ENCODE results near the gene CORO1C. TPM values are rescaled to one million over a fixed set of nuclear protein-coding genes. Genes with fewer than 3 reads are reported as not detected.

Gene CORO1C
- total RNA-seq, 1 experiment from 2014 or later, result 14.9 TPM

GRCh38 chr12:108731866-108732461 is 646 bp upstream of the CORO1C start:
- H3K4me1 ChIP-seq (ENCODE audit: low read length), result peaks cover 30% of the 10 kb centered on the region

GRCh38 chr12:108730365-108731104 is 783 bp downstream of the CORO1C start:
- DNase-seq, result peak; percentile 70
- H3K4me1 ChIP-seq (ENCODE audit: low read length), result peaks cover 30% of the 10 kb centered on the region
- no peak overlapping the region for H3K27ac ChIP-seq (ENCODE audit: low read length)

More at GRCh38 chr12:108731866-108732461, 646 bp upstream of the CORO1C start:
- H3K27ac ChIP-seq (ENCODE audit: low read length), result no peak overlapping the region
- H3K9ac ChIP-seq (ENCODE audit: low read length), result peak overlapping the region; percentile 70
- peak overlapping the region; percentile 83 for H3K4me3 ChIP-seq (ENCODE audit: low read length)
- H3K9me2 ChIP-seq (replicated peaks; ENCODE audit: insufficient read depth, low read length), result no peaks in the 10 kb centered on the region
- H4K20me1 ChIP-seq (ENCODE audit: insufficient read depth, low read depth, low read length), result peaks cover 4% of the 10 kb centered on the region; the same call in 1 of the 2 replicates
- 0 out of 2 replicates have a peak, but pooled peaks cover 4% of the 10 kb centered on the region for H3K27me3 ChIP-seq (ENCODE audit: low read length)
- H3K4me2 ChIP-seq (ENCODE audit: low read depth, low read length, poor library complexity, severe bottlenecking), result peak overlapping the region; percentile 96
- H3K36me3 ChIP-seq (ENCODE audit: insufficient read depth, low read length), result no peaks in the 10 kb centered on the region
- DNase-seq, result peak; percentile 94
- H3K9me3 ChIP-seq (ENCODE audit: low read length), result no peaks in the 10 kb centered on the region
- H2AFZ ChIP-seq (ENCODE audit: low read length), result peak overlapping the region; percentile 98
- no peaks in the 10 kb centered on the region for H3K79me2 ChIP-seq (ENCODE audit: low read length)

GRCh38 chr12:108729612-108730364 is 1.5 kb downstream of the CORO1C start:
- no peak for DNase-seq
- Histone ChIP-seq H4K20me1 (ENCODE audit: insufficient read depth, low read depth, low read length) (peaks cover 4% of the 10 kb centered on the region; the same call in 1 of the 2 replicates), H3K27me3 (ENCODE audit: low read length) (0 out of 2 replicates have a peak, but pooled peaks cover 4% of the 10 kb centered on the region), H3K4me3 (ENCODE audit: low read length) (peak overlapping the region; percentile 83), H3K27ac (ENCODE audit: low read length) (no peak overlapping the region), H3K4me1 (ENCODE audit: low read length) (peaks cover 30% of the 10 kb centered on the region), H3K79me2 (ENCODE audit: low read length) (no peaks in the 10 kb centered on the region), H3K9me3 (ENCODE audit: low read length) (no peaks in the 10 kb centered on the region), H3K9me2 (replicated peaks; ENCODE audit: insufficient read depth, low read length) (no peaks in the 10 kb centered on the region), H2AFZ (ENCODE audit: low read length) (0 out of 2 replicates have a peak overlapping the region, but pooled peaks have one; percentile 67), H3K4me2 (ENCODE audit: low read depth, low read length, poor library complexity, severe bottlenecking) (peak overlapping the region; percentile 96), H3K9ac (ENCODE audit: low read length) (peak overlapping the region; percentile 78), H3K36me3 (ENCODE audit: insufficient read depth, low read length) (no peaks in the 10 kb centered on the region)

More at GRCh38 chr12:108730365-108731104, 783 bp downstream of the CORO1C start:
- Histone ChIP-seq H3K4me2 (ENCODE audit: low read depth, low read length, poor library complexity, severe bottlenecking) (peak overlapping the region; percentile 96), H2AFZ (ENCODE audit: low read length) (peak overlapping the region; percentile 67), H3K79me2 (ENCODE audit: low read length) (no peaks in the 10 kb centered on the region), H3K9me3 (ENCODE audit: low read length) (no peaks in the 10 kb centered on the region), H4K20me1 (ENCODE audit: insufficient read depth, low read depth, low read length) (peaks cover 4% of the 10 kb centered on the region; the same call in 1 of the 2 replicates), H3K9me2 (replicated peaks; ENCODE audit: insufficient read depth, low read length) (no peaks in the 10 kb centered on the region), H3K4me3 (ENCODE audit: low read length) (peak overlapping the region; percentile 83), H3K9ac (ENCODE audit: low read length) (peak overlapping the region; percentile 78), H3K36me3 (ENCODE audit: insufficient read depth, low read length) (no peaks in the 10 kb centered on the region), H3K27me3 (ENCODE audit: low read length) (0 out of 2 replicates have a peak, but pooled peaks cover 4% of the 10 kb centered on the region)

- H3K79me2 ChIP-seq (ENCODE audit: low read length), result no peaks in the 10 kb centered on the region
- H3K27ac ChIP-seq (ENCODE audit: low read length), result no peak overlapping the region
- 0 out of 2 replicates have a peak, but pooled peaks cover 4% of the 10 kb centered on the region for H3K27me3 ChIP-seq (ENCODE audit: low read length)
- H3K4me2 ChIP-seq (ENCODE audit: low read depth, low read length, poor library complexity, severe bottlenecking), result no peak overlapping the region
- no peak for DNase-seq
- H3K4me1 ChIP-seq (ENCODE audit: low read length), result peaks cover 33% of the 10 kb centered on the region
- H3K9ac ChIP-seq (ENCODE audit: low read length), result no peak overlapping the region
- H3K4me3 ChIP-seq (ENCODE audit: low read length), result no peak overlapping the region
- H3K36me3 ChIP-seq (ENCODE audit: insufficient read depth, low read length), result no peaks in the 10 kb centered on the region
- no peak overlapping the region for H2AFZ ChIP-seq (ENCODE audit: low read length)
- H3K9me2 ChIP-seq (replicated peaks; ENCODE audit: insufficient read depth, low read length), result no peaks in the 10 kb centered on the region
- H3K9me3 ChIP-seq (ENCODE audit: low read length), result no peaks in the 10 kb centered on the region
- peaks cover 4% of the 10 kb centered on the region; the same call in 1 of the 2 replicates for H4K20me1 ChIP-seq (ENCODE audit: insufficient read depth, low read depth, low read length)
These were observed 2.3 kb downstream of the CORO1C start for GRCh38 chr12:108728820-108729611.

GRCh38 chr12:108727868-108728735 is 3.2 kb downstream of the CORO1C start:
- Histone ChIP-seq H3K4me1 (ENCODE audit: low read length) (peaks cover 34% of the 10 kb centered on the region), H3K36me3 (ENCODE audit: insufficient read depth, low read length) (no peaks in the 10 kb centered on the region), H4K20me1 (ENCODE audit: insufficient read depth, low read depth, low read length) (peaks cover 4% of the 10 kb centered on the region; the same call in 1 of the 2 replicates), H3K9me3 (ENCODE audit: low read length) (no peaks in the 10 kb centered on the region), H3K9ac (ENCODE audit: low read length) (no peak overlapping the region), H3K79me2 (ENCODE audit: low read length) (no peaks in the 10 kb centered on the region), H2AFZ (ENCODE audit: low read length) (no peak overlapping the region), H3K9me2 (replicated peaks; ENCODE audit: insufficient read depth, low read length) (no peaks in the 10 kb centered on the region), H3K4me3 (ENCODE audit: low read length) (no peak overlapping the region), H3K4me2 (ENCODE audit: low read depth, low read length, poor library complexity, severe bottlenecking) (no peak overlapping the region), H3K27me3 (ENCODE audit: low read length) (0 out of 2 replicates have a peak, but pooled peaks cover 4% of the 10 kb centered on the region), H3K27ac (ENCODE audit: low read length) (no peak overlapping the region)
- DNase-seq, result no peak

- H3K4me2 ChIP-seq (ENCODE audit: low read depth, low read length, poor library complexity, severe bottlenecking), result no peak overlapping the region
- no peak for DNase-seq
- H4K20me1 ChIP-seq (ENCODE audit: insufficient read depth, low read depth, low read length), result peaks cover 10% of the 10 kb centered on the region; the same call in 1 of the 2 replicates
- no peaks in the 10 kb centered on the region for H3K79me2 ChIP-seq (ENCODE audit: low read length)
- no peaks in the 10 kb centered on the region for H3K36me3 ChIP-seq (ENCODE audit: insufficient read depth, low read length)
- no peaks in the 10 kb centered on the region for H3K9me3 ChIP-seq (ENCODE audit: low read length)
- no peak overlapping the region for H3K4me3 ChIP-seq (ENCODE audit: low read length)
- H2AFZ ChIP-seq (ENCODE audit: low read length), result no peak overlapping the region
- no peaks in the 10 kb centered on the region for H3K9me2 ChIP-seq (replicated peaks; ENCODE audit: insufficient read depth, low read length)
- 0 out of 2 replicates have a peak, but pooled peaks cover 4% of the 10 kb centered on the region for H3K27me3 ChIP-seq (ENCODE audit: low read length)
- H3K9ac ChIP-seq (ENCODE audit: low read length), result no peak overlapping the region
- peaks cover 32% of the 10 kb centered on the region for H3K4me1 ChIP-seq (ENCODE audit: low read length)
- H3K27ac ChIP-seq (ENCODE audit: low read length), result no peak overlapping the region
These were observed 4.2 kb downstream of the CORO1C start for GRCh38 chr12:108727161-108727560.

- peaks cover 14% of the 10 kb centered on the region; the same call in 1 of the 2 replicates for H4K20me1 ChIP-seq (ENCODE audit: insufficient read depth, low read depth, low read length)
- H3K9ac ChIP-seq (ENCODE audit: low read length), result no peak overlapping the region
- no peak overlapping the region for H3K4me2 ChIP-seq (ENCODE audit: low read depth, low read length, poor library complexity, severe bottlenecking)
These were observed 6.5 kb downstream of the CORO1C start for GRCh38 chr12:108724890-108725151.

More at GRCh38 chr12:108724890-108725151, 6.5 kb downstream of the CORO1C start:
- Histone ChIP-seq H2AFZ (ENCODE audit: low read length) (no peak overlapping the region), H3K36me3 (ENCODE audit: insufficient read depth, low read length) (no peaks in the 10 kb centered on the region), H3K9me2 (replicated peaks; ENCODE audit: insufficient read depth, low read length) (no peaks in the 10 kb centered on the region), H3K27ac (ENCODE audit: low read length) (no peak overlapping the region), H3K9me3 (ENCODE audit: low read length) (no peaks in the 10 kb centered on the region), H3K27me3 (ENCODE audit: low read length) (0 out of 2 replicates have a peak, but pooled peaks cover under 1% of the 10 kb centered on the region), H3K79me2 (ENCODE audit: low read length) (no peaks in the 10 kb centered on the region), H3K4me3 (ENCODE audit: low read length) (no peak overlapping the region), H3K4me1 (ENCODE audit: low read length) (peaks cover 11% of the 10 kb centered on the region)
- DNase-seq, result no peak

Measured in Karpas-422 (cell line).